Gastrocnemius medialis (tissue), 4 donors: ENCODE measurements around the gene HNRNPF. TPM values are rescaled to one million over a fixed set of nuclear protein-coding genes. Genes with fewer than 3 reads are reported as not detected.

Experiments used
- ATAC-seq, 2 donors: fragments of 150-250 bp; one replicate each; pipeline ENCODE4 v1.9.1; 2016
- DNase-seq, 2 donors: peaks; one replicate each; pipeline ENCODE4 v3.0.0-alpha.2; 2019
- H3K27ac ChIP-seq, 4 donors: fragments of 200-600 bp; sonication (generic); 1 replicate in 1 of 4; 2 replicates in 3 of 4; pipeline ENCODE4 v1.5.1; 2016 to 2018; ENCODE audit warnings: mild to moderate bottlenecking in 2 of 4, moderate library complexity in 1 of 4
- H3K27me3 ChIP-seq, 3 donors: fragments of 200-600 bp; sonication (generic) in 2 of 3; 1 replicate in 1 of 3; 2 replicates in 2 of 3; pipeline versions ENCODE4 v1.5.1 to v1.6.0; 2016 to 2019; ENCODE audit warnings: mild to moderate bottlenecking in 1 of 3, moderate library complexity in 1 of 3
- H3K36me3 ChIP-seq, 2 donors: fragments of 200-600 bp; sonication (generic) in 1 of 2; one replicate each; pipeline ENCODE4 v1.5.1; 2017 to 2018
- H3K4me1 ChIP-seq, 2 donors: fragments of 200-600 bp; sonication (generic) in 1 of 2; one replicate each; pipeline ENCODE4 v1.5.1; 2016 to 2017; ENCODE audit warnings: mild to moderate bottlenecking in 2 of 2
- H3K4me3 ChIP-seq, 4 donors: fragments of 200-600 bp; sonication (generic) in 3 of 4; 1 replicate in 1 of 4; 2 replicates in 3 of 4; pipeline ENCODE4 v1.5.1; 2016 to 2019; ENCODE audit warnings: mild to moderate bottlenecking in 2 of 4
- H3K9me3 ChIP-seq, 3 donors: fragments of 200-600 bp; sonication (generic) in 2 of 3; 1 replicate in 1 of 3; 2 replicates in 2 of 3; pipeline ENCODE4 v1.5.1; 2016 to 2019
- CTCF ChIP-seq, 5 experiments: fragments of 450-650 bp in 3 of 5; fragments of 200-600 bp in 2 of 5; sonication (generic) in 2 of 5; IDR thresholded peaks in 4 of 5; conservative IDR thresholded peaks in 1 of 5; 1 replicate in 4 of 5; 2 replicates in 1 of 5; pipeline ENCODE4 v1.5.1; 2016 to 2019; ENCODE audit warnings: antibody characterized with exemption in 5 of 5, mild to moderate bottlenecking in 3 of 5, moderate library complexity in 3 of 5
- POLR2A ChIP-seq, 2 donors: fragments of 450-650 bp; IDR thresholded peaks; one replicate each; pipeline ENCODE4 v1.6.1; 2017; ENCODE audit warnings: antibody characterized with exemption in 2 of 2, mild to moderate bottlenecking in 2 of 2, moderate library complexity in 2 of 2
- in situ Hi-C, 4 donors: fragments of 200-750 bp; cut with MboI; loops; one replicate each; pipeline versions ENCODE4 v1.15.0 to v1.8.0; 2017; ENCODE audit warnings: low sequenced_read_pairs in 4 of 4
- intact Hi-C: fragments of 100-400 bp; cut with DNase I; formaldehyde crosslinking; loops from one replicate; pipeline ENCODE4 v1.15.1; 2023; ENCODE audit warnings: low total_unique reads
- total RNA-seq, 4 donors: library from RNA; depleted of rRNA; stranded (reverse); fragments of >200 nt; gene quantifications; one replicate each; pipeline versions ENCODE4 v1.1.0 to v1.2.3, GENCODE V29; 2016

The HNRNPF gene
- total RNA-seq, 4 donors from 2014 or later = 69.2 to 111 (median 90.6) TPM

- ATAC-seq (no peak), DNase-seq (no peak)
- H3K4me3 ChIP-seq = no peak overlapping the region
- no peaks in the 10 kb centered on the region for H3K27me3 ChIP-seq
- peaks cover 0 to 9% of the 10 kb centered on the region in 2 donors for H3K4me1 ChIP-seq
- TF ChIP-seq POLR2A (IDR thresholded peaks at IDR 0.05) (no peak), CTCF (IDR thresholded peaks at IDR 0.05 in 4 of 5, conservative IDR thresholded peaks at IDR 0.05 in 1 of 5) (no peak)
- in situ Hi-C loops (no loop called here), intact Hi-C loops (no loop called here)
- no peak overlapping the region for H3K27ac ChIP-seq
- no peaks in the 10 kb centered on the region for H3K36me3 ChIP-seq
- no peaks in the 10 kb centered on the region for H3K9me3 ChIP-seq
These were observed 48.9 kb downstream of the HNRNPF start for GRCh38 chr10:43360086-43360485.

- no peak for DNase-seq
- Histone ChIP-seq H3K27ac (no peak overlapping the region), H3K27me3 (peaks cover 0 to 5% (median 1%) of the 10 kb centered on the region in 3 donors), H3K4me1 (no peaks in the 10 kb centered on the region), H3K9me3 (no peaks in the 10 kb centered on the region), H3K4me3 (no peak overlapping the region), H3K36me3 (no peaks in the 10 kb centered on the region)
- TF ChIP-seq CTCF (IDR thresholded peaks at IDR 0.05 in 4 of 5, conservative IDR thresholded peaks at IDR 0.05 in 1 of 5) (no peak), POLR2A (IDR thresholded peaks at IDR 0.05) (no peak)
- in situ Hi-C loops (loop anchor here in 1 of 4 donors (10.0 kb wide), 1 partner anchor 61 kb away; no protein-coding TSS in a partner anchor), intact Hi-C loops (no loop called here)
- no peak for ATAC-seq
These were observed 53.1 kb downstream of the HNRNPF start for GRCh38 chr10:43355749-43356371.

- intact Hi-C loops (no loop called here), in situ Hi-C loops (loop anchor here in 1 of 4 donors (10.0 kb wide), 1 partner anchor 60 kb away; no protein-coding TSS in a partner anchor)
- no peak overlapping the region for H3K4me3 ChIP-seq
- no peaks in the 10 kb centered on the region for H3K36me3 ChIP-seq
- no peak for DNase-seq
- no peak overlapping the region for H3K27ac ChIP-seq
- H3K9me3 ChIP-seq = no peaks in the 10 kb centered on the region
- TF ChIP-seq POLR2A (IDR thresholded peaks at IDR 0.05) = no peak
- no peak for TF ChIP-seq CTCF (IDR thresholded peaks at IDR 0.05 in 4 of 5, conservative IDR thresholded peaks at IDR 0.05 in 1 of 5)
- H3K27me3 ChIP-seq = peaks cover 0 to 8% (median 7%) of the 10 kb centered on the region in 3 donors
- no peaks in the 10 kb centered on the region for H3K4me1 ChIP-seq
- no peak for ATAC-seq
These were observed 54.1 kb downstream of the HNRNPF start for GRCh38 chr10:43354879-43355380.

- Histone ChIP-seq H3K4me1 (no peaks in the 10 kb centered on the region), H3K9me3 (no peaks in the 10 kb centered on the region), H3K4me3 (no peak overlapping the region), H3K27me3 (peaks cover 0 to 10% (median 8%) of the 10 kb centered on the region in 3 donors), H3K36me3 (no peaks in the 10 kb centered on the region), H3K27ac (no peak overlapping the region)
- DNase-seq = no peak
- TF ChIP-seq POLR2A (IDR thresholded peaks at IDR 0.05) (no peak), CTCF (IDR thresholded peaks at IDR 0.05 in 4 of 5, conservative IDR thresholded peaks at IDR 0.05 in 1 of 5) (no peak)
- intact Hi-C loops (no loop called here), in situ Hi-C loops (loop anchor here in 1 of 4 donors (10.0 kb wide), 1 partner anchor 59 kb away; no protein-coding TSS in a partner anchor)
- no peak for ATAC-seq
These were observed 54.7 kb downstream of the HNRNPF start for GRCh38 chr10:43354330-43354635.
